K562 treated with DMSO at 1 percent for 4 hours (cell line): ENCODE results near the gene EXD1. TPM values are rescaled to one million over a fixed set of nuclear protein-coding genes. Genes with fewer than 3 reads are reported as not detected.

Experiments
- total RNA-seq: library from RNA; unstranded; fragments of 300-600 nt; gene quantifications from 2 replicates; pipeline ENCODE4 v1.2.3, GENCODE V29; 2022; ENCODE audit not compliant: insufficient read depth

The EXD1 gene
- total RNA-seq, result not detected in 2 replicates

GRCh38 chr15:41230650-41231421 lies at the start of gene EXD1, which contains the start of gene CHP1:
Gene EXD1, minus strand, starts transcription at chr15:41230757. Its CDS starts 4,182 bp downstream, at chr15:41226575.
Gene CHP1, plus strand, starts transcription at chr15:41231268. Its CDS starts 115 bp downstream, at chr15:41231383.

Other genes starting within 250 kb of the EXD1 start
- gene INO80, start 114.5 kb downstream of the EXD1 start, total RNA-seq, result 10.7 and 13.9 TPM in 2 replicates
- 50.3 and 60.8 TPM in 2 replicates for gene CHP1, start 511 bp upstream of the EXD1 start, total RNA-seq
- 47.0 and 51.2 TPM in 2 replicates for gene OIP5, start 101.8 kb upstream of the EXD1 start, total RNA-seq
- 104 and 108 TPM in 2 replicates for gene NUSAP1, start 102.1 kb upstream of the EXD1 start, total RNA-seq
- gene NDUFAF1, start 171.7 kb upstream of the EXD1 start, total RNA-seq, result 13.7 and 16.9 TPM in 2 replicates
- gene RTF1, start 186.3 kb upstream of the EXD1 start, total RNA-seq, result 18.5 and 21.5 TPM in 2 replicates